SK-N-MC (cell line): ENCODE results near the gene DLGAP1.

ENCODE experiments used
- FOXP2 ChIP-seq: optimal IDR thresholded peaks from 2 replicates; pipeline ENCODE3; 2011; ENCODE audit warnings: mild to moderate bottlenecking, moderate library complexity; ENCODE audit not compliant: insufficient read depth; ENCODE audit errors: extremely low read length, control extremely low read depth
- POLR2AphosphoS5 ChIP-seq: IDR thresholded peaks from 2 replicates; pipeline ENCODE4 v1.6.1; 2012; ENCODE audit warnings: mild to moderate bottlenecking, low read depth, low read length, borderline replicate concordance

DNA sequence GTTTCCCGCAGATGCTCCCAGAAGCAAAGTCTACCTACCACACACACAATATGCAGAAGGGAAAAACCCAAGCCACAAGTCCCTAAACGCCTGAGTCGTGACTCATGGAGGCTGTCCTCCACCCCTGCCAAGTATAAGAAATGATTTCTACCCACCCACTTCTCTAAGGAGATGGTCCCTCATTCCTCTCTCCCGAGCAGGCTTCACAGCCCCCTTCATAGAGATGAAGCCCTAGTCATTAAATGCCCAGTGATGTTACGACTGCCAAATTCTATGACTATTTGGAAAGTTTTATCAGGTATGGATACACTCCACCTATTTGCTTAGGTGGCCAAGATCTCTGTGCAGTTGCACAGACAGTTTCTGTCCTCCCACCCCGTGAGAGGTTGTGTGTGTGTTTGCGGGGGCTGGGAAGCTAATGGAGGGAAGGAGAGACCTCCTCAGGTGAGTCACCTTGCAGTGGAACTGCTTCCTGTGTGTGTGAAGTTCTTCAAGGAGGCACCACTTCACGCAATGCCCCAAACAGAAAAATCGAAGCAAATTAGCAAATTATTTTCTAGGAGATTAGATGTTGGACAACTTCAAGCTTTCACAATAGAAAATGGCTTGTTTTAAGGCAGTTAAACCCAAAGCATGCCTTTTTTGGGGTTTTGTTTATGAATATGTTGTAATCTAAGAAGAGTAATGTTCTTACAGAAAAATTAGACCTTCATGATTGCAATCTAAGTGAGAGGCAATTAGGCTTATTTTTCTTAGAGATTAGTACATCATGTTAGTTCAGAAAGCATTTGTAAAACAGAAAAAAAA, 830.0 kb downstream of the DLGAP1 start:
- TF ChIP-seq FOXP2, result no peak
- TF ChIP-seq POLR2AphosphoS5, result no peak
